HL-60/S4 (cell line): ENCODE measurements around the gene ERICH3.
"Not testable (repeated sequence)": the region's sequence is repeated elsewhere in the genome, so short reads cannot be mapped to it uniquely, and the experiment has no call there.

Experiments
- in situ Hi-C: fragments of 300-500 bp; cut with MboI; formaldehyde crosslinking; loops from 2 replicates; pipeline ENCODE4 v1.14.3; 2022; ENCODE audit warnings: low sequenced_read_pairs

Gene ERICH3

DNA sequence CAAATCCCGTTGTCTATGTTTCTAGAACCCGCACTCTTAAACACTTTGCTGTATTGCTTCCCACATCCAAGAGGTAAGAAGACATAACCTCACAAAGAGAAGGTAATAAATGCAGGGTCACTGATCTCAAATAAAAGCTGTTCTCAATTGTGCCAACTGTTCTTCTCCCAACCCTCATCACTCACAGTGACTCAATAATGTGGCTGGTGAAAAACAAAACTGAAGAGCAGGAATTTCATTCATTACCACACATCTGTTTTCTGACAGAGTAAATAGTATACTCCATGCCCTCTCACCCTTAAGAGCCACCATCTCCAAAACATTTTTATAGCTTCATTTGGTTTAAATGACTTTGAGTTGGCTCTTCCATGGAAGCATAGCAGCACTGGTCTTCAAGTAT is 6.2 kb upstream of the ERICH3 start:
- in situ Hi-C loops: no loop called here

GRCh38 chr1:74677926-74678325 is 4.3 kb upstream of the ERICH3 start:
- in situ Hi-C loops: no loop called here

GRCh38 chr1:74674278-74675048 is 871 bp upstream of the ERICH3 start:
- in situ Hi-C loops: no loop called here

GRCh38 chr1:74670866-74671265 is 2.7 kb downstream of the ERICH3 start:
- in situ Hi-C loops: not testable (repeated sequence)

DNA sequence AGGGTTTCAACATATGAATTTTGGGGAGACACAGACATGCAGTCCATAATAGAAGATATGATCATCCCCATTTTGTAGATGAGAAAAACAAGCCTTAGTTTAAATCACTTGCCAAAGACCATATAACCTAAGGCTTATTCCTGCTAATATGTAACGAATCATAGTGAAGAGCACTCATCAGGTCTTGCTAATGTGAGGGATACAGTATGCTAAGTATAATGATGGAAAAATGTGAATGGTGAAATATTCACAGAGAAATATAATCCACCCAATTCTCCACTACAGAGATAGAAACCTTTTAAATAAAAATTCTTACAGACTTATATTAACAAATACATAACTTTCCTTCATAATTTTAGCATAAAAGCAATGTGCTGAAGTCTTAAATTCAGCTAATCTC is 18.9 kb downstream of the ERICH3 start:
- in situ Hi-C loops: no loop called here

DNA sequence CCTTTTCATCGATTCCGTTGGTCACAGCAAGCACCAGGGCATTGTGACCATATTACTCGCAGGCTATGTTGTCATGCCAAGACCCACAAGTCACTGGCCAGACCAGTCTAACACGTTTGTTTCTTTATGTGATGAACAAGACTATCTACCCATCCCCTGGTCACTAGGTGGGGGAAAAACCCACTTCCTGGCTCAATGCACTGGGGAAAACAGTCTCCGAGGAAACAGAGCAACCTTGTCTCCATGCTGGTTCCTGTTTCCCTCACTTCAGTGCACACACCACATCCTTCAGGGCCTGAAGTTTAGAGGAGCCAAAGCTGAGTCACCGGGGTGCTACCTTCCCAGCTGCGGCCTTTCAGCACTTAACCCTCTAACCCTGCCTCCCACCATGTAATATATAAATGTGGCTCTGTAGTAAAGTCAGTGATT is 20.9 kb downstream of the ERICH3 start:
- in situ Hi-C loops: no loop called here

- in situ Hi-C loops: no loop called here
Measured at GRCh38 chr1:74650561-74650960, 23.0 kb downstream of the ERICH3 start.

DNA sequence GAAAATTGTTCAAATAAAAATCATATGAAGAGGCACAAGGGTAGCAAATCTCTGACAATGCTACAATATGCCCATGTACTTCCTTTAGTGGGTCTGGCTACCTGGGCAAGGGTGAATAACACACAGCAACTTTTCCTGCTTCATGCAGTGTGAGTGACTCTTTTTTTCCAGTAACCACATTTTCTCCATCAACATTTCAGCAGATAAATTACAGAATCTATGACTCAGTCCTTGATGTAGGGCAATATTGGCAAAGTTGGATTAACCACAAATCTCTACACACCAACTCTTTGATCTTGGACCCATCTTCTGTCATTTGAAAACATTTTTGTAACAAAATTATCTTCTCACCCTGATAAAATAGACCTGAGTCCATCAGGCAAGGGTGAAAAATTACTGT is 31.7 kb downstream of the ERICH3 start:
- in situ Hi-C loops: no loop called here

DNA sequence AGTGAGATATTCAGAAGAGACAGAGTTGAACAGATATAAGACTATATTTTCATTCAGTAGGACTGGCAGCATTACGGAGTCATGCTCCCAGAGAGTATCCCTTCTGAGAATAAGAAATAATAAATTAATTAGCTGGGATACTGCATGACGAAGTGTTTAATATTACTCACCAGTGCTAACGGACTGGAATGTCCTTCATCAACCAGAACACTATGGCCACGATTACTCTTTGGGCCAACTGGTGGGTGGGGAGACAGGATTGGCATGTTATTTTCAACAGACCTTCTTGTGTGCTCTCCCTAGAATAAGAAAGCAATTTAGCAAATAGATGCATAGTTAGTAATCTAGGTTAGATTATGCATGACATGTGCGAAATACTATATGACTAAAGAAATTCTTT is 32.4 kb downstream of the ERICH3 start:
- in situ Hi-C loops: no loop called here

DNA sequence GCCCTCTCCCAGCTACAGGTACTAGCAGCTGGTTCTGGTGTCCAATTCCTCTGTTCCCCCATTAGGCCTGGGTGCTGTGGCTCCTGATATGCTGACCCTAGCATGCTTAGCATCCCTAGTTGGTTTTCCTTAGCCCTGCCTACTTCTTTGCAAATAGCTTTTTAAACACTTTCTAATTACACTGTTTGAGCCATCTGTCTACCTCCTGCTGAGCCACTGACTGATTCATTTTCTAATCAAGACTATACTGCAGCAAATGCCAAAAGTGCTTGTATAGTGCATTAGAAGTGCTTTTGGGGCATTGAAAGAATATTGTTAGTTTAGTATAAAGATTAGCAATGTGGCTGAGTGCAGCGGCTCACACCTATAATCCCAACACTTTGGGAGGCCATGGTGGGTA is 36.3 kb downstream of the ERICH3 start:
- in situ Hi-C loops: no loop called here

GRCh38 chr1:74629283-74629682 is 44.3 kb downstream of the ERICH3 start:
- in situ Hi-C loops: no loop called here

- in situ Hi-C loops: no loop called here
Measured at GRCh38 chr1:74623716-74624115, 49.9 kb downstream of the ERICH3 start.

- in situ Hi-C loops: no loop called here
Measured at GRCh38 chr1:74620242-74620641, 53.4 kb downstream of the ERICH3 start.

DNA sequence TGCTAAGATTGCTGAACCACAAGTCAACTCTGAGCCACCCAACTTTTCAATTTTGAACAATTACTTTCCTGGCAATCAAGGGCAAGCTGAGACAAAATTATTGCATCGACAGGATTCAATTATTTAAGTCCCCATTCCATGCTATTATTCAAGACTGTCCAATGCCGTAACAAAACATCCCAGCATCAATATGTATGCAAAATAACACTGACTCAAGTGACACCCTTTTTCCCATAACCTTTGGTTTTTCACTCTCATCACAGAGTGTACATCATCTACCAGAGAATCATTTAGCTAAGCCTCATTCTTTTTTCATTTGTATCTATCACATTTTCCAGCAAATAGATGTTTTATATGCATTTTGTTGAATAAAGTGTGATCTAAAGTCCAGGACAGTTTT is 54.6 kb downstream of the ERICH3 start:
- in situ Hi-C loops: no loop called here

DNA sequence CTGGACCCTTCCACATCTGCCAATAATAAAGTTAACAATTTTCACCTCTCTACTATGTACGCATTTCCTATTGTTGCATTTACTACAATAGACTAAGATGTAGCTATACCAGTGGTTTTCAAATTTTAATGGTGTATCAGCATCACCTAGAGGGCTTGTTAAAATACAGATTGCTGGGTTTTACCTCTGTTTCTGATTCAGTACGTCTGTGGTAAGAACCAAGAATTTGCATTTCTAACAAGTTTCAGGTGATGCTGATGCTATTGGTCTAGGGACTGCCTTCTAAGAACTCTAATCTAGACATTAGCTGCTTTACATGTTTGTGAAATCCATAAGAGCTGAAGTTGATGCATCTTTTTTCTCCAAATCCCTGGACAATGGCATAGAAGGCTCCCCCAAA is 59.7 kb downstream of the ERICH3 start:
- in situ Hi-C loops: no loop called here

DNA sequence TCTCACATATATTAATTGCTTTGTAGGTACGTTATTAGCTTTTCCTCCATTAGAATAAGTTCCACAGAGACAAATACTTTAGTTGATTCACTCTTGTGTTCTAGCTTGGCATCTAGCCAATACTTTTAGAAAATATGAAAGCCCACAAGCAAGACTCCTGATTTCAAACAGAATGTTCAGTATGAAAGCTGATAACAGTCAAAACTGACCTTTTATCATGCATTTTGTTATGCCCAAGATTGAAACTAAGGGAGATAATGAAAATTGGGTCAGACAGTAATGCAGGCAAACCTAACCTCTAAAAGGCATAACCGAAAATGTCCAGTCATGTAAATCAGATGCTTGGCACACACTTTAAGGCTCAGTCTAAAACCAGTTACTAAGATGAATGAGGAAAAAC is 61.7 kb downstream of the ERICH3 start:
- in situ Hi-C loops: no loop called here

DNA sequence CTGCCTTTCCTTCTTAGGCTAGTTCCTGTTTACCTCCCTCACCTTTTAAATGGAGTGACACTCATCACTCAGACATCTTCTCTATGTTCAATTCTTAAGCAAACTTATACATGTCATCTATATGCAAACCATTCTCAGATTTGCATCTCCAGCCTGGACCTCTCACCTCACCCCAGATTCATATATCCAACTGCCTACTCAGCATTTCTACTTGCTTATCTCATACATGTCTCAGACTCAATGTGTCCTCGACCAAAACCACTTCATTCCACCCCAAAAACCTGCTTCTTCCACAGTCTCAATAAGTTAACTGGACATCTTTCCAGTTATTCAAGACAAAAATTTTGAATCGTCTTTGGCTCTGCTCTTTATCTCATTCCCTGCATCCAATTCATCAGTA is 62.6 kb downstream of the ERICH3 start:
- in situ Hi-C loops: no loop called here

DNA sequence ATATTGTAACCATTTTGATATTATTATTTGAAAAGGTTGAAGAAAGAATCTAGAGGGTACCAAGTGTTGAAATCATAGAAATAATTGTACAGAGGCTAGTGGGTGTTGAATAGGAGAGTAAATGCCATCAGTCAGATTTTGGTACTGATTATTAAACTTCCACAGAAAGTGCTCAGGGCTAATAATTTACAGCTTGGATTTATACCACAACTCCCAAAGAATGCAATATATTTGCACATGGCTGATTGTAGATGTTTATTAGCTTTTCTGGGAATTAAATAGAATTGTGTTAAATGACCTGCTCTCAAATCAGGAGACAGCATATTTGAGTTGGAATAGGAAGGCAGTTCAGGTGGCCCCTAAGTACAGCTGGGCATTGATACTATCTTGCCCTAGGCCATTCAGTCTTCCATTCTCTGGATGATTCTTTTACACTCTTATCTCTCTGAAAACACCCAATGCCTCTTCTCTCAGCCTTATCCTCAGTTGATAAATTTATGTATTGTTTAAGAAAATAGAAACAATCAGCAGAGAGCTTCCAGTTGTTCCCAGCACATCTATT is 63.7 kb downstream of the ERICH3 start:
- in situ Hi-C loops: no loop called here

- in situ Hi-C loops: no loop called here
Measured at GRCh38 chr1:74596717-74597116, 76.9 kb downstream of the ERICH3 start.

DNA sequence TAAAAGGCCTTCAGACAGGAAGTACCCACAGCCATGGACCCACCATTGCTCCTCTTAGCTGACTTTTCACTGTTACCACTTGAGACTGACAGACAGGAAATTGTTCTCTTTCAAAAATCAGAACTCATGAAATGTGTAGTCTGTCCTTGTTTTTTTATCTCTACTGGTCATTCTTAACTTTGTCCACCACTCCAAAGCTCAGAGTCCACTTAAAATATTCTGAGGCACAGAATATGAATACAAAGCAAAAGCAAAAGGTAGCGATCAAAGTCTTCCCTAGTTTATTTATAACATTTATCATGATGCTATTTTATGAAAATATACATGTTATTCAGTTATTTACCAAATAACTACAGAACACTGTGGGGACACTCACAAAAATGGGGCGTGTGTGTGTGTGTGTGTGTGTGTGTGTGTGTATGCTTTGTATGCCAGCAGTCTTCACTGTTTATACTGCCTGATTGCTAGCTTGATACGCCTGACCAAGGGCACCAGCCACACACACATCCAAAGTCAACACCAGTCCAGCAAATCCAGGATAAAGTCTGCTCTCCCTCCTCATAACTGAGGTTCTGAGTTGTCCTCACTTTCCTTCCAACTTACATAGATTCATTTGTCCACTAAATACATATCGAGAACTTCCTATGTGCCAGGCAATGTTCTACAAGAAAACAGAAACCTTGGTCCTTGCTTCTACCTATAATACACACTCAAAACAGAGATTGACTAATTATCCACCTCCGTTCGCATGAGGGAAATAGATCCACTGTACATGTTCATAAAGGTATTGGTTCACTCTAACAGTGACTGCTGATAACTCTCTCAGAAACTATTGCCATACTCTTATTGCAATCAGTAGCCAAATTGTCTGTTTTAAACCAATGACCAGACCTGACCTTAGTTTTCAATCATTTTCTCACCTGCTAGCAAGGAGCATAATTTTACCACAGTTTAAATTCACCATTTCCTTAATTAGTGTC is 79.4 kb downstream of the ERICH3 start:
- in situ Hi-C loops: no loop called here

- in situ Hi-C loops: no loop called here
Measured at GRCh38 chr1:74592580-74593355, 80.8 kb downstream of the ERICH3 start.
